GM21447 (cell line): Measurements from ENCODE around the gene ADARB1.
"Not testable (repeated sequence)": the region's sequence is repeated elsewhere in the genome, so short reads cannot be mapped to it uniquely, and the experiment has no call there.

Experiments
- ATAC-seq: cut with Tn5 transposase; IDR thresholded peaks from one replicate; pipeline ENCODE4 v1.9.1; 2021; ENCODE audit not compliant: unreplicated experiment

Gene ADARB1

DNA sequence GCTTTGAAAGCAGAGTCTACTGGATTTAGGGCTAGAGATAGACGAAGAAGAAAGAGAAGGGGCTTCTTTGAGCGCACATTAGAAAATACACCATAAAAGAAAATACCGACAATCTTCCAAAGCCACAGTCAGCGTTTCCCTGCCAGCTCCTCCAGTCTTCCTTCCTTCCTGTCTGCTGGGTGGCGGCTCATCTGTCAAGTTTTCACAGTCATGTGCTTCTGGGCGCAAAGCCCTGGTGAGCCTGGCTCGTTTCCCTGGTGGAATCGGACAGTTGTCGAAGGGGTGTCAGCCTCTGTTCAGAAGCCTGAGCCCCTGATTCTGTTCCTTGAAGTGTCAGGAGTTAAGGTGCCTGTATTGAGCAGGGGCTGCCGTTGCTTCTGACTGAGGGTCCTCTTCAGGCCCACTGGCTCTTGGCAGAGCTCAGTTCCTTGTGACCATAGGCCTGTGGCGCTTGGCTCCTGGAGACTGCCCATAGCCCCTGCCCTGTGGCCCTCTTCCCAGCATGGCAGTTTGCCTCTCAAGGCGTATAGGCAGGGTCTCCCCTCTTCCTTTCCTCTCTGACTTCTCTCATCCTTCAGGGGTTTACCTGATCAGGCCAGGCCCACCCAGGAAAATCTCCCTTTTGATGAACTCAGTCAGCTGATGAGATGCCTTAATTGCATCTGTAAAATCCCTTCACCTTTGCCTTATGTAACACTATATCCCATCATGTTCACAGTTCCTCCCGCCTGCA, 58.6 kb downstream of the ADARB1 start:
- no peak for ATAC-seq

DNA sequence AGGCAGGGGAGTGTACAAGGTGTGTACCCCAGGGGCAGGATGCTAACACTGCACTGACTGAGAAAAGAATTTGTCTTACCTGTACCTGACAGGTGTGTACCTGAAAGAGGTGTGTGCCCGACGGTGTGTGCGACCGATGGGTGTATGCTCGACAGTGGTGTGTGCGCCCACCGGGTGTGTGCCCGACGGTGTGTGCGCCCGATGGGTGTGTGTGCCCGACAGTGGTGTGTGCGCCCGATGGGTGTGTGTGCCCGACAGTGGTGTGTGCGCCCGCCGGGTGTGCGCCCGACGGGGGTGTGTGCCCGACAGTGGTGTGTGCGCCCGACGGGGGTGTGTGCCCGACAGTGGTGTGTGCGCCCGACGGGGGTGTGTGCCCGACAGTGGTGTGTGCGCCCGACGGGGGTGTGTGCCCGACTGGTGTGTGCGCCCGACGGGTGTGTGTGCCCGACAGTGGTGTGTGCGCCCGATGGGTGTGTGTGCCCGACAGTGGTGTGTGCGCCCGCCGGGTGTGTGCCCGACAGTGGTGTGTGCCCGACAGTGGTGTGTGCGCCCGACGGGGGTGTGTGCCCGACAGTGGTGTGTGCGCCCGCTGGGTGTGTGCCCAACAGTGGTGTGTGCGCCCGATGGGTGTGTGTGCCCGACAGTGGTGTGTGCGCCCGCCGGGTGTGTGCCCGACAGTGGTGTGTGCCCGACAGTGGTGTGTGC, 59.3 kb downstream of the ADARB1 start:
- ATAC-seq = not testable (repeated sequence)

DNA sequence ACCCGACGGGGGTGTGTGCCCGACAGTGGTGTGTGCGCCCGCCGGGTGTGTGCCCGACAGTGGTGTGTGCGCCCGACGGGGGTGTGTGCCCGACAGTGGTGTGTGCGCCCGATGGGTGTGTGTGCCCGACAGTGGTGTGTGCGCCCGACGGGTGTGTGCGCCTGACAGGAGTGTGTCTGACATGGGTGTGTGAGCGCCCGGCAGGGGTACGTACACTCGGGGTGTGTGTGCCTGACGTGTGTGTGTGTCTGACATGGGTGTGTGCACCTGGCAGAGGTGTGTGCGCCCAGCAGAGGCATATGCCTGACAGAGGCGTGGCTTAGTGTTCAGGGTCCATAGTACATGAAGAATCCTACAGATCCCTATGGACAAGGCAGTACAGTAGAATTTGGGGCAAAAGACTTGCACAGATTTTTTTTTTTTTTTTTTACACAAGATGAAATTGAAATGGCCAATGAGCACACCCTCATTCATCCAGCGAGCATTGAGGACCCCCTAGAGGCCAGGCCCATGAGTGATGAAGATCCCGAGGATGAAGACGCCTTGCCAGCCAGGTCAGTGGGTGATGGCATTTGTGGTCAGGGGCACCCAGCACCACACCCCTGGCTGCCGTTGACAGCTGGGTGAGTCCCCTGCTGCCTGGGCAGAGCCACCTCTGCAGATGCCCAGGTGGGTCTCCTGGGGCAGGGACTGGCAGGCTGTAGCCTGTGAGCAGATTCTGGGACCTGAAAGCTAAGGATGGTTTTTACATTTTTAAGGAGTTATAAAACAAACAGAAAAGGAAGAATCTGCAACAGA, 60.1 kb downstream of the ADARB1 start:
- no peak for ATAC-seq

DNA sequence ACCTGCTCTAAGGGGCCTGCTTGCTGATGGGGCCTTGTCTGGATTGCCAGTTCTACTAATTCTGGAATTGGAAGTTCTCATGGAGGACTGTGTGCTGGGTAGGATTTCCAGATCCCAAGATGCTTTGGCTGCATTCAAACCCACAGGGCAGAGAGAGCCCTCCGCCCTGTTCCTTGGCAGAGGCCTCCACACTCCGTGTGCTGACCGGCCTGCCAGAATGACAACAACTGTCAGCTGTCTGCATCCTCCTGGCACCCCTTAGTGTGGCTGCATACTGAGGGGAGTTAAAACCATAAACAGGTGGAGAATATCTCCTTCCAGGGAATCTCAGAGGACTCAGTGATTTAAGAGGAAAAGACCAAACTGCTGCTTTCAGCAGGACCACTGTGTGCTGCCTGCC, 60.7 kb downstream of the ADARB1 start:
- ATAC-seq = no peak

DNA sequence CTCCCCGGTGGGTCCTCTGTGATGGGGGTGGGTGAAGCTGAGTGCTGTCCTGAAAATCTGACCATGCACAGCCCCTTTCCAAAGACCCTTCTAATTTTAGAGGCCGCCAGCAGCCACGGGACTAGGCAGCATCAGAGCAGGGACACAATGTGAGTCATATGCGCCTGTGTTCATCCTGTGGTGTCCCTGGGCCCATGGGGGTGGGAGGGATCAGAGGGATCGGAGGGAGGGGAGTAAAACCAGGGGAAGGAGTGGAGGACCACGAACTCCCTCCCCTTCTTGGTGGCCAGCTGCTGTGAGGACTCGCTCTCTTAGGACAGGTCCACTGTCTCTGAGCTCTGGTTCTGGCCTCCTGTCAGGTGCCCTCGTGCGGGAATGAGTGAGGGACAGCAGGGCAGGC, 61.5 kb downstream of the ADARB1 start:
- no peak for ATAC-seq

DNA sequence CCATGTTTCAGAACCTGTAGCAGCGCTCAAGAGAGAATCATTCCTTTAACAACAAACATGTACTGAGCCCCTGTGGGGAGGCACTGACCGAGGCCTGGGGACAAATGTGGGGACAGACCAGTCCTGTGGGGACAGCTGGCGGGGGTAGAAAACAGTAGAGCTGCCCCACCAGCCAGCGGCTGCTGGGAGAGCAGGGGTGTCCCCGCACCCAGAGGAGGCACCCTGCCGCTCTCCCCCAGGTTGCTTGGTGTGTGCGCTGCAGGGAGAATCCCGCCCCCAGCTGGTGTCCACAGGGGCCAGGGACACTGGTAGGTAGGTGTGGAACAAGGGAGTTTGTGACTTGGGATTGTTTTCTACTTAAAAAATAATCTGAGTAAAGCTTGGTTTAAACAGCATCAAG, 62.1 kb downstream of the ADARB1 start:
- ATAC-seq = no peak

DNA sequence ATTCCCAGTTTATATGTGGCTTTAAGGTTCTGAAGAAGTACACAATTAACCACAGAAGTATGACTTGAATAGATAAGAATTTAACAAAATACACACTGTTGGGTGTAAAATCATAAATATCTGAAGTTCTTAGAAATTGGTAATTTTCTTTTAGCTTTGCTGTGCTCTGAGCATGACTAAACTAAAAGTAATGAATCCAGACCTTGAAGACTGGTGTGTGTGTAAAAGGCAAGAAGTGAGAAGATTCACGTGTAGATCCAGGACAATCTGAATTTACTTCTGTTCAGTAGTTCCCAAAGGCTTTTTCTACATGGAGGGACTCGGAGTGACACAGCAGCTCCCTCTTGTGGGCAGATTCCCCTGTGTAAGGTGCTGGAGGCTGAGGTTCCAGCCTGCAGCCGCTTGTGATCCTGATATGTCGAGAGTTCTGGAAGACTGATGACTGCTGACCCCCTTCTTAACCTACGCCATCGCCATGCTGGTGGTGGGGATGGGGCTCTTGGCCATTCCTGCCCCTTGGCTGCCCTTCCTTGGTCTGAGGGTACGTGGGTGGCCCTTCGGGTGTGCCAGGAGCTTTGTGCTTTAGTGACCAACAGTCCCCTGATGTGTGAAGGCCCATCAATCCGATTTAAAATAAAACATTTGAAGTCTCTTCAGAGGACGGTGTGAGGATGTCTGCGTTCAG, 62.7 kb downstream of the ADARB1 start:
- ATAC-seq = no peak

DNA sequence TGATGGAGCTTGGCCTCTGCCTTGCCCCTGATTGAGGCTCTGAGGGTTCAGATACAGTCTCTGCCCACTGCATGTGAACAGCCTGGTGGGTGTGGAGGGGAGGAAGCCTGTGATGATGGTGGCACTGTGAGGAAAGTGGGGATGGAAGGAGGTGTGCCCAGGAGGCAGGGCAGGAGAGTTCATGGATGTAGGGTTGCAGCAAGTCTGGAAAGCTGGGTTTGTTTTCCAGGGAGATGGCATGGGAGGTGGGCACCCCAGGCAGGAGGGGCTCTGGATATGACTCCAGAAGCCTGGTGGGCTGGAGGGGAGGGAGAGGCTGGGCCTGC, 63.2 kb downstream of the ADARB1 start:
- no peak for ATAC-seq

DNA sequence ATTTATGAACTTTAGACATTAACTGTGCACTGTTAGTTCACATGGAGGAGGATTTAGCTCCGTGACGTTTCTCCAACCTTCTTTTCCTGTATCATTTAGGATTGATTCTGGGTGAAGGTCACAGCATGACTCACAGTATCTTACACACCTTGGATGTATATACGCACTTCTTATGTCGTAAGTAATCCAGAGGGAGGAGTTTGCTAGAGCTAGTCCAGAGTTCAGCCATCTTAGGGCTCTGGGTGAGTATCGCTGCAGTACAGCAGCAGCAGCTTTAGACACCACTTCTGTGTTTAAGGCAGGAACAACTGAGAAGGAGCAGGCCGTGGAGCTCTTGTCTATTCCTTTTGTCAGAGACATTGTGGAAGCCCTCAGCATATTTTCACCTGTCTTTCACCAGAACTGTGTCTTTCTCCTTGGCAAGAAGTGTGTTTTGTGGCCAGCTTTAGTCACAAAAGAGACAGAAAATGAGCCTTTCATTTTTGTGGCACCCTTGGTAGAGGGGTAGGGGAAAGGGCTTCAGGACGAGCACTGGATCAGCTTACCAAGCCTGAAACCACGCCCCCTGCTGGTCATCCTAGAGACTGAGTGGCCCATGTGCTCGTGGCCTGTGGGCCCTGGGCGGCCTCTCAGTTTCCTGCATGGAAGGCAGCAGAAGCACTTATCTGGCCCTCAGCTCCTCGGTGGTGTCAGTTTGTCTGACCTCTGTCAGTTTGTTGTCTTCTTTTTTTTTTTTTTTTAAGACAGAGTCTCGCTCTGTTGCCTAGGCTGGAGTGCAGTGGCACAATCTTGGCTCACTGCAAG, 64.0 kb downstream of the ADARB1 start:
- no peak for ATAC-seq

DNA sequence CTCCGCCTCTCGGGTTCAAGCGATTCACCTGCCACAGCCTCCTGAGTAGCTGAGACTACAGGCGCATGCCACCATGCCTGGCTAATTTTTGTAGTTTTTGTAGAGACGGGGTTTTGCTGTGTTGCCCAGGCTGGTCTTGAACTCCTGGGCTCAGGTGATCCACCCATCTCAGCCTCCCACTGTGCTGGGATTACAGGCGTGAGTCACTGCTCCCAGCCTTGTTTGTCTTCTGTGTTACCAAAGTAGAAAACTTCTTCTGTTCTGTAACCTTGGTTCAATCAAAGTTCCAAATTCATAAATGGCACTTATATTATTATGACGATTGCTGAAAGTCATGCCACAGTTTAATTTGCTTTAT, 64.6 kb downstream of the ADARB1 start:
- ATAC-seq = not testable (repeated sequence)

DNA sequence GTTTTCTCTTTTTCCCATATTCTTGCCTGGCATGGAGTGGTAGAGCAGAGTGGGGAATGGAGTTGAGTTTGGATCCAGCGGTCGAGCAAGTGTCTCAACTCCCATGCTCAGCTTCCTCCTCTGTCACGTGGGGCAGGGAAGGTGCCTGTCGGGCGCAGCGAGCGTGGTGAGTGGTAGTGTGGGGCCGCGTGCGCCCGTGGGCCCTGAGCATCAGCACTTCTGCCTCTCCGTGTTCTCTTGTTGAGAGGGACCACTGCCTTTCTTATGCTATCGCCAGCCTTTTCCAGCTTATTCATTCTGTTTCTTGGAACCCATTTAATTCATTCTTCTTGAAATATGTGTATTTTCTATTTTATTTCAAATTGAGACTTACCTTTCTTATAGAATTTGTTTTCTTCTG, 65.1 kb downstream of the ADARB1 start:
- ATAC-seq = no peak

DNA sequence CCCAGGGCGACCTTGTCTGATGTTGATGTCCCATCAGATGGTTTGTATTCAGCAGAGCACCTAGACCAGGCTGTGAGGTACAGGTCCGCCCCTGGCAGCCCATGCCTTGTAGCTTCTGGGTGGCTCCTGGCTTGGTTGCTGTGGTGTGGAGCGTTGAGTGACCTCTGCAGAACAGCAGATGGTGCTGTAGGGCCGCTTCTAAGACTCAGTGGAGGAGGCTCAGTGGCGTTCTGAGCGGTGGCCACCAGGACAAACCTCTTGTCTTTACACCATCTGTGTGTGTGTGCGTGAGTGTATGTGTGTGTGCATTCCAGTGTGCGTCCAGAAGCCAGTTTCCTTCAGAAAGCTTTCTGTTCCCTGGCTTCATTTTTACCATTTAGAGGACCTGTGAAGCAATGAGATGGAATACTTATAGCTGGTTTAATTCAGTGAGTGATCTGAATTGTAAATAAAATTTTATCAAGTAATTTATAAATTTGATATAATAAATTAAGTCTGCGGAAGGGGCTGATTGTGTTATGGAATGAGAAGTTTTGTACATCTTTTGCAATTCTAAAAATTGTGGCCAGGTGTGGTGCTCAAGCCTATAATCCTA, 66.1 kb downstream of the ADARB1 start:
- peak; percentile 70 for ATAC-seq

DNA sequence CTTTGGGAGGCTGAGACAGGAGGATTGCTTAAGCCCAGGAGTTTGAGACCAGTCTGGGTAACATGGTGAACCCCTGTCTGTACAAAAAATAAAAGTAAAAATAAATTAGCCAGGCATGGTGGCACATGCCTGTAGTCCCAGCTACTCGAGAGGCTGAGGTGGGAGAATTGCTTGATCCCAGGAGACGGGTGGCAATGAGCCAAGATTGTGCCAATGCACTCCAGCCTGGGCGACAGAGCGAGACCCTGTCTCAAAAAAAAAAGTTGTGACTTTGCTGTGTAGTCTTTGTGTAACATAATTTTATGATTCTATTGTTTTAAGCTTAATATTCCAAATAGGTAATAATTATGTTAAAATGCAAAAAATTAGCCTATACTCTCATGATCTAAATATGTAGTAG, 66.6 kb downstream of the ADARB1 start:
- not testable (repeated sequence) for ATAC-seq

DNA sequence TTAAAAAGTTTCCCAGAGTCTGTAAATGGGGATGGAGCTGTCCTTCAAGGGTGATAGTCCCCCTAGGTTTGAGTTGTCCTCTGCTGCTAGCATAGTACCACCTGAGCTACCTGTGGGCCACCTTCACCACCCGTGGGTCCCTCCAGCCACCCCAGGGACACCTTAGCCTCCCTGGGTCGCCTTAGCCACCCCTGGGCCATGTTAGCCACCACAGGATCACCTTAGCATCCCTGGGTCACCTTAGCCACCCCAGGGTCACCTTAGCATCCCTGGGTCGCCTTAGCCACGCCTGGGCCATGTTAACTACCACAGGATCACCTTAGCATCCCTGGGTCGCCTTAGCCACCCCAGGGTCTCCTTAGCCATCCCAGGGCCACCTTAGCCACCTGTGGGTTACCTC, 67.1 kb downstream of the ADARB1 start:
- ATAC-seq = no peak

DNA sequence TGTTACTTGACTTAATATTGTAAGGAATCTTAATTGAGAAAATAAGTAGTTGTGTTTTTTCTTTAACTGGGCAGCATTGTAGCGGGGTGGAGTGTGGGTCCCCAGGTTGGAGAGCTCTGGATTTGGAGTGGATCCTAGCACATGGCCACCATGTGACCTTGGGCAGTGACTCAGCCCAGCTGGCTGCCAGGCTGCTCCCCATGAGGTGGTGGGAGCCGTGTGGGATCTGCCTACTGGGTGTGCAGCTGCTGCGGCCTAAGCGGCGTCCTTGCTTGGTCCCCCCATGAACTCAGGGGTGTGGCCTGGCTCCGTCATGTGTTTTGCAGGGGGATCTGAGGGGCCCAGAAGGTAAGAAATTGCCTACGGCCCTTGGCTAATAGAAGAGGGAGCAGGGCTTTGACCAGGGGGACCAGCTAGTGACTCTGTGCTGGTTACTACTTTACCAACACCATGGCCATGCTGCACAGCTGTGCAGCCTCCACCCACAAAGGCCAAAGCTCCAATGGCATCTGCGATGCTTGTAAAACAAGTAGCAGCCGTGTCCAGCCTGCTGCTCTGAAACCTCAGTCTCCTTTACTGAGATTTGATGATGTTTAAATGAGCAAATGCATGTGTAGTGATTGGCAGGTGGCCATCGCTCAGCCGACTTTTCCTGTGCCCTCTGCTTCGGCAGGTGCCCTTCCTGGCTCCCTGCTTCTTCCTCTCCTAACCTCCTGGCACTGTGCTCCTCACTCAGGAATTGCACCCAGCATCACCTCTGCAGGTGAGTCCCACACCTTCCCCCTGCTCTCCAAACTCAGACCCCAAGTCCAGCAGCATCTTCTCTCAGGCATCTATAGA, 68.3 kb downstream of the ADARB1 start:
- no peak for ATAC-seq

DNA sequence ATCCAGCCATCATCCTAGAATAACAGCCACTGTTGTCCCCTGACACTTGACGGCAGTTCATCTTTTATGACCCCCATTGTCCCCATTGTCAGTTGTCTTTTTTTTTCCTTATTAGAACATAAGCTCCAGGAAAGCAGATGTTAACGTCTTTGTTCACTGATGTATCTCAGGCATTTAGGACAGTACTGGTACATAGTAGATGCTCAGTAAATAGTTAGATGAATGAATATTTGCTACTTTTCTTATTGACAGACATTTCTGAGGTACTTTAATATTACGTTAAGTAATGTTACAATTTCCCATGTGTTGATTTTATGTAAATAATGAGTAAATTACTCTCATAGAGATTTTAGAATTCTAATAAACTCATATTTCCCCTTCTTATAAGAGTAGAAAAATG, 69.5 kb downstream of the ADARB1 start:
- no peak for ATAC-seq

DNA sequence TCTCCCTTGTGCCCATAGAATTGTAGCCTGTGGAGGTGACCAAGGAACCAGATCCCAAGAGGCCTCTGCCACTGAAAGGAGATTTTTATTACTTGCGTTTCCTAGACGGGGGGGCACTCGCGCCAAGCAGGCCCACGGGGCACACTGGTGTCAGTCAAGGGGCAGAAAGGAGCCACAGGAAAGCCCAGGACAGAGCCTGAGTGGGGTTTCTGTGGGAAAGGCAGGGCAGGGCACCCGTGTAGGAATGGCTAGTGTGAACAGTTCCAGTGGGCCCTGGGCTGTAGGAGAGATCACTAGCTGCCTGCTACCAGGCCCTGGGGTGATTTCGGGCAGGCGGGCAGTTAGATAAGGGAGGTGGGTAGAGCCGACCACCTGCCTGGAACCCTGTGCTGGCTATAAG, 70.8 kb downstream of the ADARB1 start:
- no peak for ATAC-seq

DNA sequence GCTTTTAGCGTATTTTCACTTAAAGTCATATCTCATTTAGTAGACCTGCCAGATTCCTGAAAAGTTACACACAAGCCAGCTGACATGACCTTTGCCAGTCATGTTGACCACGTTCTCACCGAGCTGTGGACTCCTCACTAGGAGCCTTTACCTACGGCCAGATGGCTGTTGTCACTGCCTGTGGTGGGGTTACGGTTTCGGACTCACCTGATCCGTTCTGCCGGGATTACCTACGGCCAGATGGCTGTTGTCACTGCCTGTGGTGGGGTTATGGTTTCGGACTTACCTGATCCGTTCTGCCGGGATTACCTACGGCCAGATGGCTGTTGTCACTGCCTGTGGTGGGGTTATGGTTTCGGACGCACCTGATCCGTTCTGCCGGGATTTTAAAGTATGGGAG, 71.5 kb downstream of the ADARB1 start:
- ATAC-seq = not testable (repeated sequence)

DNA sequence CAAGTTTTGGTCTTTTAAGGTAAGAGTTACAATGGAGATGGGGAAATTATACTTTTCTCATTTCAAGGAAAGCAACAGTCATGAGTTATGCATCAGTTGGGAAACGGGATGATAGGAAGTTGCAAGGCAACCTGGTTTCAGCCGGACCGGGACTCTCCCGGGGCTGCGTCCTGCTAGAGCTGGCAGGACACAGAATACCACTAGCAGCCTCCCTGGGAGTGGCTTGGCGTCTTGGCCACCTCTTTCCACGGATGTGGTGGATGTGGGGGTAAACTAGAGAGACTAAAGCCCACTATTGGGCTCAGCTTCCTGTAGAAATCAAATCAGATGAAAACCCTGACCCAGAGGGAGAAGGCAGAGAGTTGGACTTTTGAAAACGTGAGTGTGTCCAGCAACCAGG, 71.9 kb downstream of the ADARB1 start:
- ATAC-seq = no peak

DNA sequence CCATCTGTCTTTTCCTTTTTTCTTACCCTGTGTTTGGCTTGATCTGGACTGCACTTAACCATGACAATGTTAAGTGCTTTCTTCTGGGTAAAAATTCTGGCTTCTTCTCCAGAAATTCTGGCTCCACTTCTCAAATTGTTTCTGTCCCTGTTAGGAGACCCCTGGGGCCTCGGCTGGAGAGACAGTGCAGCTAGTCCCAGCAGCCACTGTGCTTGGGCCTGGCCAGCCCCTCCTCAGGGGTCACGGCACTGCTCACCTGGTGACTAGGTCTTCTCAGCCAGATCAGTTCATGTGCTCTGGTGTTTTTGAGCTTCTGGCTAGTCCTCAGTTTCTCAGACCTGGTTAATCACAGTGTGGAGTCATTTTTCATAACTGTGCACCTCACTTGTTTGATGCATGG, 72.4 kb downstream of the ADARB1 start:
- no peak for ATAC-seq
